ENCODE results near the gene FUS. TPM values are rescaled to one million over a fixed set of nuclear protein-coding genes. Genes with fewer than 3 reads are reported as not detected.

Gene FUS
- total RNA-seq, 1 experiment from 2014 or later: 481 TPM

DNA sequence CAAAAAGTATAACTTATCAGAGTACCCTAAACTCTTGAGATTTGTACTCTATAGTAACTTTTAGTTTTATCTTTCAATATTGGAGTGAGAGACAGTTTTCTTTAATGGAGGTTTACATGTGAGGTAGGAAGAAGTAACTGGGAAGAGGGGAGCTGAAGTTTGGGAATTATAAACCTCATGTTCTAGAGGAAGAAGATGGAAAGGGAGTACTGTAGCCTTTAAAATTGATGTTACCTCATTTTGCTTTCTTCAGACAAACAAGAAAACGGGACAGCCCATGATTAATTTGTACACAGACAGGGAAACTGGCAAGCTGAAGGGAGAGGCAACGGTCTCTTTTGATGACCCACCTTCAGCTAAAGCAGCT lies 9.5 kb downstream of the FUS start:
- POLR2A ChIA-PET: interaction anchor here (0.9 to 2.7 kb wide), 2 partner anchors 9 to 22 kb away, joined by 3 to 22 read pairs; partner anchors contain the start of gene FUS

DNA sequence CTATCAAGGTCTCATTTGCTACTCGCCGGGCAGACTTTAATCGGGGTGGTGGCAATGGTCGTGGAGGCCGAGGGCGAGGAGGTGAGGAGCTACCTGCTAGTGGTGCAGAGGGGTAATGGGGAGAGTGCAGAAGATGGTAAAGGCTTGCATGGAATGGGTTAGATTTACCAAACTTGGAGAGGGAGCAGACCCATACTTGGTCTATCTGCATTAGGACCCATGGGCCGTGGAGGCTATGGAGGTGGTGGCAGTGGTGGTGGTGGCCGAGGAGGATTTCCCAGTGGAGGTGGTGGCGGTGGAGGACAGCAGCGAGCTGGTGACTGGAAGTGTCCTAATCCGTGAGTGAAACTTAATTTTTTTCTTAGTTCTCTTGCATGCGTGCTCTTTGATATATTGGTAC lies 10.1 kb downstream of the FUS start:
- BruUV-seq (replicated peaks): no TSS peak
- H3K4me1 Mint-ChIP-seq (ENCODE audit: insufficient read depth, unreplicated experiment): peaks cover 8% of the 10 kb centered on the region
- H3K27me3 Mint-ChIP-seq (ENCODE audit: insufficient read depth, unreplicated experiment): no peaks in the 10 kb centered on the region
- POLR2A ChIA-PET: interaction anchor here (0.9 to 2.7 kb wide), 2 partner anchors 10 to 21 kb away, joined by 3 to 22 read pairs; partner anchors contain the start of gene FUS
- intact Hi-C loops (cut with micrococcal nuclease): no loop called here
- H3K27ac Mint-ChIP-seq (ENCODE audit: low read depth, unreplicated experiment): peak overlapping the region; percentile 54
- CTCF ChIA-PET: interaction anchor here (0.6 to 1.0 kb wide), 5 partner anchors 10 to 48 kb away, joined by 3 to 4 read pairs (median 3); partner anchors contain the start of gene PYCARD
- no peaks in the 10 kb centered on the region for H3K9me3 Mint-ChIP-seq (ENCODE audit: unreplicated experiment)
- H3K36me3 Mint-ChIP-seq (ENCODE audit: insufficient read depth, unreplicated experiment): peaks cover 100% of the 10 kb centered on the region
- DNase-seq (ENCODE audit: unreplicated experiment): no peak
- no peak overlapping the region for H3K4me3 Mint-ChIP-seq (ENCODE audit: unreplicated experiment)
- TF ChIP-seq CTCF (IDR thresholded peaks at IDR 0.05; ENCODE audit: unreplicated experiment): no peak

More for the DNA sequence above, 9.5 kb downstream of the FUS start:
- CTCF ChIA-PET: interaction anchor here (0.9 to 1.0 kb wide), 3 partner anchors 11 to 47 kb away, joined by 3 to 4 read pairs (median 3); no protein-coding TSS in a partner anchor
- Mint-ChIP-seq H3K9me3 (ENCODE audit: unreplicated experiment) (no peaks in the 10 kb centered on the region), H3K27me3 (ENCODE audit: insufficient read depth, unreplicated experiment) (no peaks in the 10 kb centered on the region), H3K4me3 (ENCODE audit: unreplicated experiment) (no peak overlapping the region), H3K36me3 (ENCODE audit: insufficient read depth, unreplicated experiment) (peaks cover 100% of the 10 kb centered on the region), H3K27ac (ENCODE audit: low read depth, unreplicated experiment) (peak overlapping the region; percentile 27), H3K4me1 (ENCODE audit: insufficient read depth, unreplicated experiment) (peaks cover 8% of the 10 kb centered on the region)
- no peak for DNase-seq (ENCODE audit: unreplicated experiment)
- intact Hi-C loops (cut with micrococcal nuclease): loop anchor here (10.0 kb wide), 1 partner anchor 505 kb away; no protein-coding TSS in a partner anchor
- BruUV-seq (replicated peaks): no TSS peak
- TF ChIP-seq CTCF (IDR thresholded peaks at IDR 0.05; ENCODE audit: unreplicated experiment): no peak

GRCh38 chr16:31190818-31191444 lies 11.0 kb downstream of the FUS start:
- DNase-seq (ENCODE audit: unreplicated experiment): no peak
- H3K4me3 Mint-ChIP-seq (ENCODE audit: unreplicated experiment): no peak overlapping the region
- H3K27me3 Mint-ChIP-seq (ENCODE audit: insufficient read depth, unreplicated experiment): no peaks in the 10 kb centered on the region
- no peaks in the 10 kb centered on the region for H3K9me3 Mint-ChIP-seq (ENCODE audit: unreplicated experiment)
- ChIA-PET POLR2A (interaction anchor here (0.6 to 2.7 kb wide), 5 partner anchors 8 to 192 kb away, joined by 3 to 22 read pairs (median 3); partner anchors contain the start of gene FUS), CTCF (no interaction called here)
- no TSS peak for BruUV-seq (replicated peaks)
- intact Hi-C loops (cut with micrococcal nuclease): no loop called here
- TF ChIP-seq CTCF (IDR thresholded peaks at IDR 0.05; ENCODE audit: unreplicated experiment): no peak
- peaks cover 3% of the 10 kb centered on the region for H3K4me1 Mint-ChIP-seq (ENCODE audit: insufficient read depth, unreplicated experiment)
- no peak overlapping the region for H3K27ac Mint-ChIP-seq (ENCODE audit: low read depth, unreplicated experiment)
- peaks cover 100% of the 10 kb centered on the region for H3K36me3 Mint-ChIP-seq (ENCODE audit: insufficient read depth, unreplicated experiment)

DNA sequence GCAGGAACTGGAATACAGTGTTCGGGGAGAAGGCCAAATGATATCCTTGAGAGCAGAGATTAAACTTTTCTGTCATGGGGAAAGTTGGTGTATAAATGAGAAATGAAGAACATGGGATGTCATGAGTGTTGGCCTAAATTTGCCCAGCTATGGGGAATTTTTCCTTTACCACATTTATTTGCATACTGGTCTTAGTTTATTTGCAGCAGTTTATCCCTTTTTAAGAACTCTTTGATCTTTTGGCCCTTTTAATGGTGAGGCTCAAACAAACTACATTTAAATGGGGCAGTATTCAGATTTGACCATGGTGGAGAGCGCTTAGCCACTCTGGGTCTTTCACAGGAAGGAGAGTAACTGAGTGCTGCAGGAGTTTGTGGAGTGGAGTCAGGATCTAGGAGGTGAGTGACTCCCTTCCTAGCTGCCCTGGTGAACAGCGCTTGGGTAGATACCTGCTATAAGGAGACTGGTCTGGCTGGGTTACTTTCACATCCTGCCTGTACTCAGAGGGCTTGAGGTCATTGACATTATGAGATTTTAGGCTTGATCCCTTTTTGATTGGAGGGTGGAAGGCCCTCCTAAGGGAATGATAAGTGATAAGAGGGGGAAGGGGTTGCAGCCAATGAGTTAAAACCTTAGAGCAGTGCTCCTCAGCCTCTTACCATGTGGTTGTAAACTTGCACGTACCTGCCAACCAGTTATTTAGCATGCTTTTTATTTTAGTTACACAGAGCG lies 11.9 kb downstream of the FUS start:
- no peak for TF ChIP-seq CTCF (IDR thresholded peaks at IDR 0.05; ENCODE audit: unreplicated experiment)
- ChIA-PET POLR2A (interaction anchor here (1.3 to 2.2 kb wide), 3 partner anchors 9 to 12 kb away, joined by 3 to 6 read pairs (median 5); partner anchors contain the start of gene FUS), CTCF (no interaction called here)
- no peak for DNase-seq (ENCODE audit: unreplicated experiment)
- no TSS peak for BruUV-seq (replicated peaks)
- Mint-ChIP-seq H3K4me3 (ENCODE audit: unreplicated experiment) (no peak overlapping the region), H3K36me3 (ENCODE audit: insufficient read depth, unreplicated experiment) (peaks cover 100% of the 10 kb centered on the region), H3K9me3 (ENCODE audit: unreplicated experiment) (no peaks in the 10 kb centered on the region), H3K4me1 (ENCODE audit: insufficient read depth, unreplicated experiment) (no peaks in the 10 kb centered on the region), H3K27me3 (ENCODE audit: insufficient read depth, unreplicated experiment) (no peaks in the 10 kb centered on the region), H3K27ac (ENCODE audit: low read depth, unreplicated experiment) (no peak overlapping the region)
- intact Hi-C loops (cut with micrococcal nuclease): no loop called here
